ENCODE data around the gene SUMF2. TPM values are rescaled to one million over a fixed set of nuclear protein-coding genes. Genes with fewer than 3 reads are reported as not detected.
"Not testable (repeated sequence)": the region's sequence is repeated elsewhere in the genome, so short reads cannot be mapped to it uniquely, and the experiment has no call there.

Gene SUMF2
- total RNA-seq, 1 experiment from 2014 or later, result 109 TPM

GRCh38 chr7:56032578-56032977 is 31.5 kb upstream of the SUMF2 start:
- DNase-seq; H3K4me2 ChIP-seq (ENCODE audit: low read depth, low read length, poor library complexity, severe bottlenecking); H4K20me1 ChIP-seq (ENCODE audit: insufficient read depth, low read depth, low read length); H3K9me2 ChIP-seq (replicated peaks; ENCODE audit: insufficient read depth, low read length); H2AFZ ChIP-seq (ENCODE audit: low read length); H3K27ac ChIP-seq (ENCODE audit: low read length); H3K4me3 ChIP-seq (ENCODE audit: low read length); H3K9ac ChIP-seq (ENCODE audit: low read length); H3K9me3 ChIP-seq (ENCODE audit: low read length); H3K4me1 ChIP-seq (ENCODE audit: low read length); H3K27me3 ChIP-seq (ENCODE audit: low read length): not testable (repeated sequence)
- Histone ChIP-seq H3K79me2 (ENCODE audit: low read length) (peaks cover 16% of the 10 kb centered on the region; the same call in 1 of the 2 replicates), H3K36me3 (ENCODE audit: insufficient read depth, low read length) (peaks cover 16% of the 10 kb centered on the region)

GRCh38 chr7:56033671-56034432 is 30.2 kb upstream of the SUMF2 start:
- Histone ChIP-seq H3K4me2 (ENCODE audit: low read depth, low read length, poor library complexity, severe bottlenecking) (peak overlapping the region; percentile 69), H3K4me1 (ENCODE audit: low read length) (peaks cover 8% of the 10 kb centered on the region), H3K27ac (ENCODE audit: low read length) (peak overlapping the region; percentile 72), H3K4me3 (ENCODE audit: low read length) (peak overlapping the region; percentile 64), H3K27me3 (ENCODE audit: low read length) (no peaks in the 10 kb centered on the region), H3K79me2 (ENCODE audit: low read length) (peaks cover 13% of the 10 kb centered on the region; the same call in 1 of the 2 replicates), H4K20me1 (ENCODE audit: insufficient read depth, low read depth, low read length) (no peaks in the 10 kb centered on the region), H2AFZ (ENCODE audit: low read length) (peak overlapping the region; percentile 40; the same call in 1 of the 2 replicates), H3K9me3 (ENCODE audit: low read length) (no peaks in the 10 kb centered on the region), H3K9ac (ENCODE audit: low read length) (peak overlapping the region; percentile 66), H3K36me3 (ENCODE audit: insufficient read depth, low read length) (peaks cover 11% of the 10 kb centered on the region; the same call in 1 of the 2 replicates), H3K9me2 (replicated peaks; ENCODE audit: insufficient read depth, low read length) (no peaks in the 10 kb centered on the region)
- DNase-seq, result peak; percentile 94

GRCh38 chr7:56040730-56041129 is 23.4 kb upstream of the SUMF2 start:
- H3K27ac ChIP-seq (ENCODE audit: low read length), result no peak overlapping the region
- no peak overlapping the region for H2AFZ ChIP-seq (ENCODE audit: low read length)
- H3K79me2 ChIP-seq (ENCODE audit: low read length), result peaks cover 34% of the 10 kb centered on the region
- no peak overlapping the region for H3K9ac ChIP-seq (ENCODE audit: low read length)
- no peaks in the 10 kb centered on the region for H3K4me1 ChIP-seq (ENCODE audit: low read length)
- H3K9me3 ChIP-seq (ENCODE audit: low read length), result no peaks in the 10 kb centered on the region
- no peaks in the 10 kb centered on the region for H3K27me3 ChIP-seq (ENCODE audit: low read length)
- no peak overlapping the region for H3K4me3 ChIP-seq (ENCODE audit: low read length)
- no peaks in the 10 kb centered on the region for H3K9me2 ChIP-seq (replicated peaks; ENCODE audit: insufficient read depth, low read length)
- H4K20me1 ChIP-seq (ENCODE audit: insufficient read depth, low read depth, low read length), result no peaks in the 10 kb centered on the region
- peaks cover 5% of the 10 kb centered on the region; the same call in 1 of the 2 replicates for H3K36me3 ChIP-seq (ENCODE audit: insufficient read depth, low read length)
- DNase-seq, result no peak
- H3K4me2 ChIP-seq (ENCODE audit: low read depth, low read length, poor library complexity, severe bottlenecking), result no peak overlapping the region

GRCh38 chr7:56045758-56046157 is 18.3 kb upstream of the SUMF2 start:
- not testable (repeated sequence) for H3K36me3 ChIP-seq (ENCODE audit: insufficient read depth, low read length); H3K4me3 ChIP-seq (ENCODE audit: low read length); H2AFZ ChIP-seq (ENCODE audit: low read length); H3K4me2 ChIP-seq (ENCODE audit: low read depth, low read length, poor library complexity, severe bottlenecking); H3K9me2 ChIP-seq (replicated peaks; ENCODE audit: insufficient read depth, low read length); H4K20me1 ChIP-seq (ENCODE audit: insufficient read depth, low read depth, low read length); H3K27ac ChIP-seq (ENCODE audit: low read length); DNase-seq; H3K9me3 ChIP-seq (ENCODE audit: low read length); H3K9ac ChIP-seq (ENCODE audit: low read length); H3K27me3 ChIP-seq (ENCODE audit: low read length)
- Histone ChIP-seq H3K79me2 (ENCODE audit: low read length) (peaks cover 65% of the 10 kb centered on the region), H3K4me1 (ENCODE audit: low read length) (peaks cover 12% of the 10 kb centered on the region)

GRCh38 chr7:56046721-56047445 is 17.2 kb upstream of the SUMF2 start:
- no peak overlapping the region for H3K27ac ChIP-seq (ENCODE audit: low read length)

GRCh38 chr7:56047446-56048116 is 16.5 kb upstream of the SUMF2 start:
- DNase-seq; H3K27me3 ChIP-seq (ENCODE audit: low read length); H3K9ac ChIP-seq (ENCODE audit: low read length); H3K4me3 ChIP-seq (ENCODE audit: low read length); H4K20me1 ChIP-seq (ENCODE audit: insufficient read depth, low read depth, low read length); H2AFZ ChIP-seq (ENCODE audit: low read length); H3K4me2 ChIP-seq (ENCODE audit: low read depth, low read length, poor library complexity, severe bottlenecking); H3K9me2 ChIP-seq (replicated peaks; ENCODE audit: insufficient read depth, low read length); H3K9me3 ChIP-seq (ENCODE audit: low read length); H3K36me3 ChIP-seq (ENCODE audit: insufficient read depth, low read length); H3K27ac ChIP-seq (ENCODE audit: low read length): not testable (repeated sequence)
- Histone ChIP-seq H3K4me1 (ENCODE audit: low read length) (peaks cover 14% of the 10 kb centered on the region), H3K79me2 (ENCODE audit: low read length) (peaks cover 73% of the 10 kb centered on the region)

More at GRCh38 chr7:56046721-56047445, 17.2 kb upstream of the SUMF2 start:
- Histone ChIP-seq H3K4me1 (ENCODE audit: low read length) (peaks cover 12% of the 10 kb centered on the region), H3K27me3 (ENCODE audit: low read length) (no peaks in the 10 kb centered on the region), H3K36me3 (ENCODE audit: insufficient read depth, low read length) (no peaks in the 10 kb centered on the region), H2AFZ (ENCODE audit: low read length) (no peak overlapping the region), H3K79me2 (ENCODE audit: low read length) (peaks cover 71% of the 10 kb centered on the region), H3K4me2 (ENCODE audit: low read depth, low read length, poor library complexity, severe bottlenecking) (no peak overlapping the region), H4K20me1 (ENCODE audit: insufficient read depth, low read depth, low read length) (no peaks in the 10 kb centered on the region), H3K9ac (ENCODE audit: low read length) (no peak overlapping the region), H3K9me2 (replicated peaks; ENCODE audit: insufficient read depth, low read length) (no peaks in the 10 kb centered on the region), H3K9me3 (ENCODE audit: low read length) (no peaks in the 10 kb centered on the region), H3K4me3 (ENCODE audit: low read length) (no peak overlapping the region)
- DNase-seq, result no peak

GRCh38 chr7:56048245-56048644 is 15.8 kb upstream of the SUMF2 start:
- no peaks in the 10 kb centered on the region for H3K27me3 ChIP-seq (ENCODE audit: low read length)
- no peak overlapping the region for H3K4me2 ChIP-seq (ENCODE audit: low read depth, low read length, poor library complexity, severe bottlenecking)
- no peak overlapping the region for H2AFZ ChIP-seq (ENCODE audit: low read length)
- H3K4me1 ChIP-seq (ENCODE audit: low read length), result peaks cover 21% of the 10 kb centered on the region
- H3K36me3 ChIP-seq (ENCODE audit: insufficient read depth, low read length), result peaks cover 6% of the 10 kb centered on the region
- H3K4me3 ChIP-seq (ENCODE audit: low read length), result no peak overlapping the region
- peaks cover 6% of the 10 kb centered on the region for H4K20me1 ChIP-seq (ENCODE audit: insufficient read depth, low read depth, low read length)
- no peak overlapping the region for H3K9ac ChIP-seq (ENCODE audit: low read length)
- H3K27ac ChIP-seq (ENCODE audit: low read length), result no peak overlapping the region
- no peaks in the 10 kb centered on the region for H3K9me2 ChIP-seq (replicated peaks; ENCODE audit: insufficient read depth, low read length)
- DNase-seq, result no peak
- peaks cover 74% of the 10 kb centered on the region for H3K79me2 ChIP-seq (ENCODE audit: low read length)
- no peaks in the 10 kb centered on the region for H3K9me3 ChIP-seq (ENCODE audit: low read length)

- not testable (repeated sequence) for H3K4me3 ChIP-seq (ENCODE audit: low read length); DNase-seq; H3K4me2 ChIP-seq (ENCODE audit: low read depth, low read length, poor library complexity, severe bottlenecking); H3K9me3 ChIP-seq (ENCODE audit: low read length); H3K27me3 ChIP-seq (ENCODE audit: low read length); H3K27ac ChIP-seq (ENCODE audit: low read length); H3K9me2 ChIP-seq (replicated peaks; ENCODE audit: insufficient read depth, low read length); H3K9ac ChIP-seq (ENCODE audit: low read length); H4K20me1 ChIP-seq (ENCODE audit: insufficient read depth, low read depth, low read length); H2AFZ ChIP-seq (ENCODE audit: low read length)
- H3K4me1 ChIP-seq (ENCODE audit: low read length), result peaks cover 26% of the 10 kb centered on the region
- peaks cover 77% of the 10 kb centered on the region for H3K79me2 ChIP-seq (ENCODE audit: low read length)
- peaks cover 11% of the 10 kb centered on the region for H3K36me3 ChIP-seq (ENCODE audit: insufficient read depth, low read length)
Observed at GRCh38 chr7:56048763-56049162, 15.3 kb upstream of the SUMF2 start.
